Suprapubic skin (tissue), 4 donors: ENCODE results near the gene HSPA1A. TPM values are rescaled to one million over a fixed set of nuclear protein-coding genes. Genes with fewer than 3 reads are reported as not detected.
"Not testable (repeated sequence)": the region's sequence is repeated elsewhere in the genome, so short reads cannot be mapped to it uniquely, and the experiment has no call there.

Experiments used
- DNase-seq, 2 donors: peaks; one replicate each; pipeline ENCODE4 v3.0.0-alpha.2; 2019; ENCODE audit warnings: low spot score in 2 of 2
- H3K27ac ChIP-seq: fragments of 200-600 bp; sonication (generic); one replicate; pipeline ENCODE4 v1.5.1; 2019
- H3K27me3 ChIP-seq: fragments of 200-600 bp; sonication (generic); one replicate; pipeline ENCODE4 v1.5.1; 2019
- H3K36me3 ChIP-seq: fragments of 200-600 bp; sonication (generic); one replicate; pipeline ENCODE4 v1.5.1; 2019
- H3K4me1 ChIP-seq: fragments of 200-600 bp; sonication (generic); one replicate; pipeline ENCODE4 v1.5.1; 2019
- H3K4me3 ChIP-seq: fragments of 200-600 bp; sonication (generic); one replicate; pipeline ENCODE4 v1.5.1; 2019; ENCODE audit warnings: mild to moderate bottlenecking
- H3K9me3 ChIP-seq: fragments of 200-600 bp; sonication (generic); one replicate; pipeline ENCODE4 v1.5.1; 2019
- CTCF ChIP-seq, 2 donors: fragments of 200-600 bp in 1 of 2; fragments of 450-650 bp in 1 of 2; sonication (generic) in 1 of 2; IDR thresholded peaks; one replicate each; pipeline ENCODE4 v1.5.1; 2016 to 2019; ENCODE audit warnings: antibody characterized with exemption in 2 of 2, mild to moderate bottlenecking in 1 of 2, moderate library complexity in 1 of 2
- EP300 ChIP-seq: sonication (generic); formaldehyde crosslinking; IDR thresholded peaks from one replicate; pipeline ENCODE4 v1.6.1; 2017; ENCODE audit warnings: antibody characterized with exemption
- POLR2A ChIP-seq, 2 donors: fragments of 450-650 bp; IDR thresholded peaks; one replicate each; pipeline ENCODE4 v1.6.1; 2017; ENCODE audit warnings: antibody characterized with exemption in 2 of 2, mild to moderate bottlenecking in 2 of 2, moderate library complexity in 2 of 2
- POLR2AphosphoS5 ChIP-seq, 3 donors: sonication (generic); formaldehyde crosslinking; IDR thresholded peaks; one replicate each; pipeline ENCODE4 v1.6.1; 2017; ENCODE audit warnings: antibody characterized with exemption in 3 of 3
- WGBS: methylation state at CpG from one replicate; pipeline ENCODE4 v1.1.5; 2018; 5-methylcytosine and 5-hydroxymethylcytosine counted together
- total RNA-seq, 4 donors: library from RNA; depleted of rRNA; stranded (reverse); fragments of >200 nt; gene quantifications; one replicate each; pipeline ENCODE4 v1.1.0, GENCODE V29; 2016

HSPA1A gene
- total RNA-seq, 4 donors from 2014 or later: 200 to 464 (median 408) TPM

DNA sequence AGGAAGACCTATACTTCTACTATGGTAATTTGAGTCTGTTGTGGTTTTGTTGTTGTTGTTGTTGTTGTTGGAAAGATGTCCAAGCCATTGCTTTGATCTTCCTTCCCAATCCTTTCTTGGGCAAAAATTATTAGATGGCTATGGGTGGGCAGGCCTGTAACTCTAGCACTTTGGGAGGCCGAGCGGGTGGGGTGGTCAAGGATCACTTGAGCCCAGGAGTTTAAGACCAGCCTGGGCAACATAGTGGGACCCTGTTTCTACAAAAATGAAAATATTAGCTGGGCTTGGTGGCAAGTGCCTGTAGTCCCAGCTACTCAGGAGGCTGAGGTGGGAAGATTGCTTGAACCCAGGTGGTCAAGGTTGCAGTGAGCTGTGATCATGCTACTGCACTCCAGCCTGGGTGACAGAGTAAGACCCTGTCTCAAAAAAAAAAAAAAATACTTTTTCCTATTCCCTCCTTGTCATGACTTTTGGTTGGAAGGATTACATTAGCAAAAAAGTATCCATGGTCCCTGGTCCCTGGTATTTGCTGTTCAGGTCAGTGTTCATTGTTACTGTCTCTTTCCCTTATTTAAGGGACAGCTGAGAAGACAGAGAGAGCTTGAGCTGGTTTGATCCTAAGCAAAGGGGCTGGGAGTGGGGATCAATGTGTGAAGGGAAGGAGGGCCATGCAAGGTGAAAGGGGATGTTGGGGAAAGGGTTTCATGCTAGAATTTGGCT, 35.6 kb downstream of the HSPA1A start:
- Histone ChIP-seq H3K4me3 (no peak overlapping the region), H3K27ac (no peak overlapping the region), H3K27me3 (no peaks in the 10 kb centered on the region), H3K36me3 (no peaks in the 10 kb centered on the region), H3K9me3 (no peaks in the 10 kb centered on the region), H3K4me1 (no peaks in the 10 kb centered on the region)
- TF ChIP-seq EP300 (no peak), POLR2A (IDR thresholded peaks at IDR 0.05) (no peak), CTCF (IDR thresholded peaks at IDR 0.05) (no peak)
- 86% methylated on average over 2 of the region's 2 CpGs for WGBS
- no peak for DNase-seq

- Histone ChIP-seq H3K36me3 (no peaks in the 10 kb centered on the region), H3K4me1 (no peaks in the 10 kb centered on the region), H3K27me3 (no peaks in the 10 kb centered on the region), H3K4me3 (no peak overlapping the region), H3K9me3 (no peaks in the 10 kb centered on the region), H3K27ac (no peak overlapping the region)
- no peak for DNase-seq
- no peak for TF ChIP-seq POLR2AphosphoS5 (IDR thresholded peaks at IDR 0.05)
- TF ChIP-seq CTCF (IDR thresholded peaks at IDR 0.05): no peak
- TF ChIP-seq EP300: no peak
- no peak for TF ChIP-seq POLR2A (IDR thresholded peaks at IDR 0.05)
- 79% methylated on average over 2 of the region's 2 CpGs for WGBS
Measured at GRCh38 chr6:31851485-31851832, 36.1 kb downstream of the HSPA1A start.

GRCh38 chr6:31851980-31852718, 36.8 kb downstream of the HSPA1A start:
- not testable (repeated sequence) for H3K4me1 ChIP-seq, H3K36me3 ChIP-seq, H3K9me3 ChIP-seq, H3K27me3 ChIP-seq, H3K27ac ChIP-seq, H3K4me3 ChIP-seq, DNase-seq
- 82% methylated on average over 16 of the region's 35 CpGs for WGBS

- H3K4me1 ChIP-seq: peaks cover 15% of the 10 kb centered on the region
- H3K27ac ChIP-seq, H3K9me3 ChIP-seq, H3K4me3 ChIP-seq, H3K27me3 ChIP-seq, DNase-seq: not testable (repeated sequence)
- WGBS: 93% methylated on average over 8 of the region's 8 CpGs
- peaks cover 32% of the 10 kb centered on the region for H3K36me3 ChIP-seq
Measured at GRCh38 chr6:31857774-31858173, 42.4 kb downstream of the HSPA1A start.

GRCh38 chr6:31858707-31859106, 43.4 kb downstream of the HSPA1A start:
- 89% methylated on average over 8 of the region's 8 CpGs for WGBS
- peaks cover 22% of the 10 kb centered on the region for H3K4me1 ChIP-seq
- H3K9me3 ChIP-seq: no peaks in the 10 kb centered on the region
- DNase-seq: no peak
- H3K4me3 ChIP-seq: no peak overlapping the region
- TF ChIP-seq EP300: no peak
- TF ChIP-seq POLR2A (IDR thresholded peaks at IDR 0.05): no peak
- no peak for TF ChIP-seq CTCF (IDR thresholded peaks at IDR 0.05)
- no peak for TF ChIP-seq POLR2AphosphoS5 (IDR thresholded peaks at IDR 0.05)
- peaks cover 32% of the 10 kb centered on the region for H3K36me3 ChIP-seq
- no peaks in the 10 kb centered on the region for H3K27me3 ChIP-seq
- no peak overlapping the region for H3K27ac ChIP-seq

GRCh38 chr6:31859923-31860322, 44.6 kb downstream of the HSPA1A start:
- Histone ChIP-seq H3K36me3 (peaks cover 32% of the 10 kb centered on the region), H3K4me1 (peaks cover 27% of the 10 kb centered on the region), H3K27ac (no peak overlapping the region), H3K9me3 (no peaks in the 10 kb centered on the region), H3K27me3 (no peaks in the 10 kb centered on the region), H3K4me3 (no peak overlapping the region)
- no peak for DNase-seq
- 91% methylated on average over 10 of the region's 11 CpGs for WGBS
- TF ChIP-seq CTCF (IDR thresholded peaks at IDR 0.05) (no peak), POLR2AphosphoS5 (IDR thresholded peaks at IDR 0.05) (no peak), POLR2A (IDR thresholded peaks at IDR 0.05) (no peak), EP300 (no peak)
